Bronchial smooth muscle cell (primary cell): ENCODE data around the gene OR2D2. TPM values are rescaled to one million over a fixed set of nuclear protein-coding genes. Genes with fewer than 3 reads are reported as not detected.

ENCODE experiments used
- total RNA-seq: library from RNA; depleted of rRNA; stranded (reverse); fragments of >200 nt; gene quantifications from 2 replicates; pipeline ENCODE4 v1.2.1, GENCODE V29; 2014

The OR2D2 gene, protein sequence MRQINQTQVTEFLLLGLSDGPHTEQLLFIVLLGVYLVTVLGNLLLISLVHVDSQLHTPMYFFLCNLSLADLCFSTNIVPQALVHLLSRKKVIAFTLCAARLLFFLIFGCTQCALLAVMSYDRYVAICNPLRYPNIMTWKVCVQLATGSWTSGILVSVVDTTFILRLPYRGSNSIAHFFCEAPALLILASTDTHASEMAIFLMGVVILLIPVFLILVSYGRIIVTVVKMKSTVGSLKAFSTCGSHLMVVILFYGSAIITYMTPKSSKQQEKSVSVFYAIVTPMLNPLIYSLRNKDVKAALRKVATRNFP
- 0.09 and 0.16 TPM in 2 replicates for total RNA-seq

DNA sequence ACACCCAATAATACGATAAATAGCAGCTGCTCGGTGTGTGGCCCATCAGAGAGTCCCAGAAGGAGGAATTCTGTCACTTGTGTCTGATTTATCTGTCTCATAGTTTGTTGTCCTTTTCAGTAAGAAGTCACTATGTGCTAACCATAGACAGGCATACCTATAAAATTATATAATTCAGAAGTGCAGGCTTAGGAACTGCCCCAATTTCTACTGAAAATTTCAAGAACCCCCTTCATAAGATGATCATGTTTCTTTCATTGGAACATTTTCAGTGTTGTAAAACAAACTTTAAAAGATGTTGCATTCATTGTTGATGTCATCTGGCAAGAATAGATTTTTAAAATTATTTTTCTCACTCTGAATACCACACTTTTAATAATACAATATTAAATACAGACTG is at the start of gene OR2D2:
Gene OR2D2 (minus strand): TSS at position 101 of the 400 bp plus-strand sequence. CDS start 0 bp downstream, at position 101.

DNA sequence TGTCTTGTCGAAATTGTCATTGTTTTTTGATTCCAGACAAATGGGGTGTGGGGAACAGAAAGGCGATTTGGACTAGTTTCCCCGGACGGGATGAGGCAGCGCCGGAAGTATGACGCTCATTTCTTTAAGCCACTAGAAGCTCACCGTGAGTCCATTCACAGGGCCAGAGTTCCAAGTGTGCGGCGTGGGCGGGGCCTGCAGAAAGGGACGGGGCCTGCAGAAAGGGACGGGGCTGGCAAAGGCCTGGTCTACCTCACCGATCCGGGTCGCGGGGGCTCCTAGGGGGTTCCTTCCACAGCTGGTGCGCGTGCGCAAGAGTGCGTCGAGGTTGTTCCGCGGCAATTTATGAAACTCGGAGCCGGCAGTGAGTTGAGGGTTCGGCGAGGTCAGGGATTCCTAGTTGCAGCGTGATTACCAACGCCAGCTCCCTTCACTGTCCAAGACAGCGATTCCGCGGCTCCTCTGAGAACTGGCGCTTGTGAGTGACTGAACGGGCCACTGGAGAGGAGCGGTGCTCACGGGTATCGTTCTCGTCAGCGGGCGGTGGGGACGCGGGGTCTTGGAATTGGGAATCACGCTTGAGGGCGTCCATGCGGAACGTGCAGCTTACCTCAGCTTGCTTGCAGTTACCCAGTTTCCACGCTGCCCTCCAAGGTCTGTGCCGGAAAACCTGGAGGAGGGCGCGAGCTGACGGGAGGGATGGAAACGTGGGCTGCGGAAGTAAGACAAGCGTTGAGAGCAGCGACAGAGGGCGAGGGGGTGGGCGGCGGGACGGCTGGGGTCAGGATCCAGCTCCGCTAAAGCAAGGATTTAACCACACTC is 34.1 kb upstream of the OR2D2 start, which contains the start of gene ZNF215:
Gene ZNF215 (plus strand): TSS at position 219 of the 822 bp plus-strand sequence. CDS start 5,847 bp downstream, outside the sequence.

DNA sequence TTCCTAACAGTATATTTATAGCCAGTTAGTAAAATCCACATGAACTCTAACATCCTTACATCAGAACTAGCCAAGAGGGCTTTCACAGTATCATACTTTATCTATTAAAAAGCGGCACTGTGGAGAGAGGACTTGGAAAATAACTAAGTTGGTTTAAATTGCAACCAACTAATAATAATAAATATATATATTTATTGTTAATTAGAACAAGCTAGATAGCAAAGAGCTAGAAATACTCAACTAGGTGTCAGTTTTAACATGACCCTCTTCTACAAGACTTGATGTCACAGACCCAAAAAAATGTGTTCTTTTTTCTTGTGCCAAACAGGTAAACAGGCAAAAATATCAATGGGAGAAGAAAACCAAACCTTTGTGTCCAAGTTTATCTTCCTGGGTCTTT is 28.4 kb upstream of the OR2D2 start, which contains the start of gene OR2D3:
Gene OR2D3 (plus strand): TSS at position 301 of the 400 bp plus-strand sequence. CDS start 0 bp downstream, at position 301.

DNA sequence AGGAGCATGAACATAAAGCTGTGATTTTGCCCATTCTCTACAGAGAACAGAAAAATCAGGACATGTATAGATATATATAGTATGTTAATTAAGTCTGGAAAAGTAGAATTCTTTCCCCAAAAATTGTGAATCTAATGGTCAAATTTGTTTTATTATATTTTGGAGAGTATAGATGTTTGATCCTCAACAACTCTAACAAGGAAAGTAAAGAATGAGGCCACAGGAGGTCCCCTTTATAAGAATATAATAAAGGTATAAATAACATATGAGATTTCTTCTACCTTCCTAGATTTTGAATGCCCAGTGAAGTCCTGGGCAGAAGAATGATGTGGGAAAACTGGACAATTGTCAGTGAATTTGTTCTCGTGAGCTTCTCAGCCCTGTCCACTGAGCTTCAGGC is 16.0 kb downstream of the OR2D2 start, which contains the start of gene OR10A4:
Gene OR10A4 (plus strand): TSS at position 301 of the 400 bp plus-strand sequence. CDS start 23 bp downstream, at position 324.

DNA sequence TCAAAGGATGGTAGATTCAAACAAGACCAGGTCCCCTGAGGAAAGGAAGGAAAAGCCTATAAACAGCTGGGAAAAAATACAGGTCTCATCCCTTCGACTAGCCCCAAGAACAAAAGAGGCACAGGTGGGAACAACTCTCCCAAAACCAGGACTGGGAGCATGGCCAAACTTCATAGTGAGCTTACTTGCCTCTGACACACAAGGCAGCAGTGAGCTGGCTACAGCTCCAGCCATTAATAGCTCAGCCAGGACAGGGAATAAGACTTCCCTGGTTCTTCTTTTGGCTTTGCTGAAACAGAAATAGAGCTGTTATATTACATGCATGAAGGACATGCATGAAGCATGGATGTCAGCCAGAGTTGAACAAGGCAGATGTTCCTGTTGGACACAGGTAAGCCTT is 29.3 kb downstream of the OR2D2 start, which contains the start of gene OR10A2:
Gene OR10A2 (plus strand): TSS at position 97 of the 400 bp plus-strand sequence. CDS start 6,698 bp downstream, outside the sequence.

DNA sequence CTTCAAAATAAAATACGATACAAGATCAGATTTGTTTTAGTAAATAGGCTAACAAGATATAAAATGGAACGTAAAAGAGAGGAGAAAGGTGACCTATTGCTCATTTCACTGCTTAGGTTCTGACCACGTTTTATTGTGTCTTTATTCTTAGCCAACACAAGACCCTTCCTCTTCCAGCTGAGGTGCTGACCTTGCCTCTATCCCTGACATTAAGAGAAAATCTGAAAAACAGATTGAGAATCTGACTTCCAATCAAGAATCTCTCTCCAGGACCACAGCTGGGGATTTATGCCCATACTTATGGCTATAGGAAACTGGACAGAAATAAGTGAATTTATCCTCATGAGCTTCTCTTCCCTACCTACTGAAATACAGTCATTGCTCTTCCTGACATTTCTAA is 46.9 kb downstream of the OR2D2 start, which contains the start of gene OR10A5:
Gene OR10A5 (plus strand): TSS at position 301 of the 400 bp plus-strand sequence. CDS start 0 bp downstream, at position 301.

Other genes starting within 250 kb of the OR2D2 start
- 13.7 and 28.4 TPM in 2 replicates for gene DCHS1, start 236.7 kb downstream of the OR2D2 start, total RNA-seq
- 42.8 and 57.2 TPM in 2 replicates for gene MRPL17, start 209.2 kb downstream of the OR2D2 start, total RNA-seq
- 0.16 TPM in 1 of 2 replicates, not detected in the other for gene OR2AG2, start 120.5 kb downstream of the OR2D2 start, total RNA-seq
- gene OR2AG1, start 109.5 kb downstream of the OR2D2 start, total RNA-seq = not detected in 2 replicates
- 0.09 and 0.16 TPM in 2 replicates for gene OR6A2, start 92.8 kb downstream of the OR2D2 start, total RNA-seq
- not detected in 2 replicates for gene OR10A5, start 46.8 kb downstream of the OR2D2 start, total RNA-seq
- gene OR10A2, start 29.4 kb downstream of the OR2D2 start, total RNA-seq = not detected in 2 replicates
- not detected in 2 replicates for gene OR10A4, start 15.9 kb downstream of the OR2D2 start, total RNA-seq
- not detected in 2 replicates for gene OR2D3, start 28.5 kb upstream of the OR2D2 start, total RNA-seq
- 1.4 and 3.0 TPM in 2 replicates for gene ZNF215, start 33.9 kb upstream of the OR2D2 start, total RNA-seq
- gene ZNF214, start 127.8 kb upstream of the OR2D2 start, total RNA-seq = 8.0 and 19.6 TPM in 2 replicates
- gene NLRP14, start 128.0 kb upstream of the OR2D2 start, total RNA-seq = 0.09 and 0.16 TPM in 2 replicates
- gene RBMXL2, start 196.5 kb upstream of the OR2D2 start, total RNA-seq = not detected in 2 replicates